Ovary (tissue), 3 donors: ENCODE measurements around the gene PTPRN2.

Experiments
- EP300 ChIP-seq: sonication (generic); formaldehyde crosslinking; IDR thresholded peaks from one replicate; pipeline ENCODE4 v1.6.1; 2017; ENCODE audit warnings: antibody characterized with exemption
- POLR2A ChIP-seq: fragments of 450-650 bp; IDR thresholded peaks from one replicate; pipeline ENCODE4 v1.6.1; 2017; ENCODE audit warnings: antibody characterized with exemption, mild to moderate bottlenecking, moderate library complexity
- TF ChIP-seq, protein P1 (sequence below), 3 donors: fragments of 450-650 bp in 2 of 3; fragments of 200-600 bp in 1 of 3; IDR thresholded peaks; one replicate each; pipeline versions ENCODE4 v1.5.1 to v1.8.0; 2016 to 2022; ENCODE audit warnings: antibody characterized with exemption in 3 of 3, mild to moderate bottlenecking in 1 of 3
- donor health status: DM: no; HTN: no; CAD: no.

GRCh38 chr7:157769086-157769485, 818.5 kb downstream of the PTPRN2 start:
- TF ChIP-seq, protein P1, sequence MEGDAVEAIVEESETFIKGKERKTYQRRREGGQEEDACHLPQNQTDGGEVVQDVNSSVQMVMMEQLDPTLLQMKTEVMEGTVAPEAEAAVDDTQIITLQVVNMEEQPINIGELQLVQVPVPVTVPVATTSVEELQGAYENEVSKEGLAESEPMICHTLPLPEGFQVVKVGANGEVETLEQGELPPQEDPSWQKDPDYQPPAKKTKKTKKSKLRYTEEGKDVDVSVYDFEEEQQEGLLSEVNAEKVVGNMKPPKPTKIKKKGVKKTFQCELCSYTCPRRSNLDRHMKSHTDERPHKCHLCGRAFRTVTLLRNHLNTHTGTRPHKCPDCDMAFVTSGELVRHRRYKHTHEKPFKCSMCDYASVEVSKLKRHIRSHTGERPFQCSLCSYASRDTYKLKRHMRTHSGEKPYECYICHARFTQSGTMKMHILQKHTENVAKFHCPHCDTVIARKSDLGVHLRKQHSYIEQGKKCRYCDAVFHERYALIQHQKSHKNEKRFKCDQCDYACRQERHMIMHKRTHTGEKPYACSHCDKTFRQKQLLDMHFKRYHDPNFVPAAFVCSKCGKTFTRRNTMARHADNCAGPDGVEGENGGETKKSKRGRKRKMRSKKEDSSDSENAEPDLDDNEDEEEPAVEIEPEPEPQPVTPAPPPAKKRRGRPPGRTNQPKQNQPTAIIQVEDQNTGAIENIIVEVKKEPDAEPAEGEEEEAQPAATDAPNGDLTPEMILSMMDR (IDR thresholded peaks at IDR 0.05) = no peak
- no peak for TF ChIP-seq POLR2A
- TF ChIP-seq EP300 = no peak
